HepG2 (cell line): ENCODE data around the gene H3-3A. TPM values are rescaled to one million over a fixed set of nuclear protein-coding genes. Genes with fewer than 3 reads are reported as not detected.

ENCODE experiments used
- ATAC-seq: fragments of 200-7000 bp; cut with Tn5 transposase; 3 replicates; pipeline ENCODE4 v1.9.1; 2020; ENCODE audit warnings: mild to moderate bottlenecking, moderate library complexity
- BruUV-seq: library from RNA; stranded (reverse); fragments of 400-500 nt; replicated peaks from 2 replicates; lab custom pipeline; 2021; lab: Mats Ljungman, UMichigan
- CTCF ChIA-PET: fragments of 300-600 bp; formaldehyde crosslinking; extraction: SDS; loops from one replicate; lab custom pipeline; 2021; ENCODE audit warnings: low total read pairs, inconsistent platforms, low intra/inter-chr PET ratio; lab: Yijun Ruan, JAX
- POLR2A ChIA-PET: fragments of 350-600 bp; sonication (Branson Sonifier 250); formaldehyde crosslinking; loops from one replicate; lab custom pipeline; 2020; ENCODE audit warnings: antibody characterized with exemption, inconsistent platforms; lab: Yijun Ruan, JAX
- DNase-seq: peaks from one replicate; pipeline ENCODE4 v3.0.0-alpha.2; 2015; ENCODE audit warnings: low spot score
- FAIRE-seq: peaks from 3 replicates; lab custom pipeline; 2011; peaks lifted over from hg19 to GRCh38; lab: Jason Lieb, UNC
- H2AFZ ChIP-seq: one replicate; pipeline ENCODE4 v1.6.1; 2011; ENCODE audit warnings: low read length, inconsistent platforms
- H3K27ac ChIP-seq: fragments of 300-600 bp; 3 replicates; pipeline ENCODE4 v1.8.0; 2011; ENCODE audit warnings: mixed run types, mild to moderate bottlenecking, mixed read lengths, low read length, inconsistent platforms; ENCODE audit not compliant: insufficient read depth; ENCODE audit errors: extremely low read length
- H3K27me3 ChIP-seq, 2 experiments: fragments of 200-600 bp in 1 of 2; 2 replicates in 1 of 2; 3 replicates in 1 of 2; pipeline versions ENCODE4 v1.6.0 to v1.8.0; 2011; ENCODE audit warnings: low read length in 2 of 2, mild to moderate bottlenecking in 2 of 2, moderate library complexity in 2 of 2, inconsistent platforms in 1 of 2; ENCODE audit not compliant: insufficient read depth in 2 of 2, control insufficient read depth in 1 of 2
- H3K36me3 ChIP-seq, 2 experiments: fragments of 200-600 bp in 1 of 2; replicated peaks in 1 of 2; 2 replicates in 1 of 2; 3 replicates in 1 of 2; pipeline versions ENCODE4 v1.5.1 to v1.8.0; 2011; ENCODE audit warnings: low read length in 2 of 2, inconsistent platforms in 1 of 2; ENCODE audit not compliant: insufficient read depth in 2 of 2, control insufficient read depth in 1 of 2
- H3K4me1 ChIP-seq: 2 replicates; pipeline ENCODE4 v1.5.1; 2012; ENCODE audit warnings: low read length, inconsistent platforms; ENCODE audit not compliant: insufficient read depth
- H3K4me2 ChIP-seq: 2 replicates; pipeline ENCODE4 v1.6.0; 2011; ENCODE audit warnings: low read depth, low read length, inconsistent platforms
- H3K4me3 ChIP-seq, 3 experiments: fragments of 200-600 bp in 1 of 3; sonication (generic), shearing (Covaris generic) in 1 of 3; replicated peaks in 1 of 3; 2 replicates each; pipeline ENCODE4 v1.5.1; 2011 to 2016; ENCODE audit warnings: low read length in 3 of 3, inconsistent platforms in 2 of 3, low read depth in 2 of 3, mild to moderate bottlenecking in 2 of 3, control low read depth in 1 of 3, mixed read lengths in 1 of 3; ENCODE audit not compliant: insufficient read depth in 1 of 3
- H3K79me2 ChIP-seq: one replicate; pipeline ENCODE4 v1.6.1; 2011; ENCODE audit warnings: low read length, inconsistent platforms; ENCODE audit not compliant: insufficient read depth
- H3K9ac ChIP-seq: 2 replicates; pipeline ENCODE4 v1.6.0; 2011; ENCODE audit warnings: mild to moderate bottlenecking, low read depth, low read length, inconsistent platforms; ENCODE audit not compliant: insufficient read depth
- H3K9me3 ChIP-seq: 2 replicates; pipeline ENCODE4 v1.5.1; 2012; ENCODE audit warnings: mild to moderate bottlenecking, low read length
- H4K20me1 ChIP-seq: 2 replicates; pipeline ENCODE4 v1.6.0; 2011; ENCODE audit warnings: inconsistent platforms, mild to moderate bottlenecking, low read length, moderate library complexity; ENCODE audit not compliant: insufficient read depth
- ARID2 ChIP-seq: sonication (generic); formaldehyde crosslinking; IDR thresholded peaks from 2 replicates; pipeline ENCODE4 v1.8.1; 2022; ENCODE audit warnings: mild to moderate bottlenecking, missing genetic modification reagents, borderline replicate concordance
- ATAD3A ChIP-seq: sonication (generic); formaldehyde crosslinking; IDR thresholded peaks from 2 replicates; pipeline ENCODE4 v1.4.0; 2020; ENCODE audit warnings: missing genetic modification reagents
- ATF7 ChIP-seq, 2 experiments: fragments of 450-650 bp in 1 of 2; sonication (generic) in 1 of 2; formaldehyde crosslinking in 1 of 2; IDR thresholded peaks; 2 replicates each; pipeline versions ENCODE4 v1.4.0 to v1.6.1; 2016 to 2020; ENCODE audit warnings: antibody characterized with exemption in 1 of 2, mild to moderate bottlenecking in 1 of 2, missing genetic modification reagents in 1 of 2
- ELF1 ChIP-seq: sonication (generic); formaldehyde crosslinking; IDR thresholded peaks from 2 replicates; pipeline ENCODE4 v1.4.0; 2020; ENCODE audit warnings: missing genetic modification reagents
- FLYWCH1 ChIP-seq: sonication (generic); formaldehyde crosslinking; IDR thresholded peaks from 2 replicates; pipeline ENCODE4 v1.8.1; 2023; ENCODE audit warnings: mild to moderate bottlenecking, missing genetic modification reagents
- FOXK2 ChIP-seq: fragments of 450-650 bp; IDR thresholded peaks from 2 replicates; pipeline ENCODE4 v1.6.1; 2016
- JARID2 ChIP-seq: sonication (generic); formaldehyde crosslinking; IDR thresholded peaks from 2 replicates; pipeline ENCODE4 v1.8.1; 2023; ENCODE audit warnings: missing genetic modification reagents, inconsistent platforms; ENCODE audit not compliant: insufficient replicate concordance
- JUN ChIP-seq: sonication (generic); formaldehyde crosslinking; IDR thresholded peaks from 2 replicates; pipeline ENCODE4 v1.4.0; 2020; ENCODE audit warnings: mild to moderate bottlenecking, missing genetic modification reagents
- MXI1 ChIP-seq: IDR thresholded peaks from 3 replicates; pipeline ENCODE4 v1.6.1; 2012; ENCODE audit warnings: low read depth, low read length, inconsistent platforms, borderline replicate concordance
- NR2C2 ChIP-seq: sonication (generic); formaldehyde crosslinking; IDR thresholded peaks from 2 replicates; pipeline ENCODE4 v1.4.0; 2020; ENCODE audit warnings: missing genetic modification reagents, mild to moderate bottlenecking, moderate library complexity, borderline replicate concordance
- SCMH1 ChIP-seq: sonication (generic); formaldehyde crosslinking; IDR thresholded peaks from 2 replicates; pipeline ENCODE4 v1.9.0; 2021; ENCODE audit warnings: missing genetic modification reagents, mild to moderate bottlenecking, borderline replicate concordance
- ZFP62 ChIP-seq: sonication (generic); formaldehyde crosslinking; IDR thresholded peaks from 2 replicates; pipeline ENCODE4 v1.4.0; 2020; ENCODE audit warnings: missing genetic modification reagents
- ZFP82 ChIP-seq: sonication (generic); formaldehyde crosslinking; IDR thresholded peaks from 2 replicates; pipeline ENCODE4 v1.5.1; 2020; ENCODE audit warnings: mild to moderate bottlenecking, missing genetic modification reagents, borderline replicate concordance
- ZNF230 ChIP-seq: sonication (generic); formaldehyde crosslinking; IDR thresholded peaks from 2 replicates; pipeline ENCODE4 v1.4.0; 2020; ENCODE audit warnings: mild to moderate bottlenecking, missing genetic modification reagents
- ZNF510 ChIP-seq: sonication (generic); formaldehyde crosslinking; IDR thresholded peaks from 2 replicates; pipeline ENCODE4 v1.4.0; 2020; ENCODE audit warnings: low read depth, mild to moderate bottlenecking, missing genetic modification reagents
- ZNF598 ChIP-seq: sonication (generic); formaldehyde crosslinking; IDR thresholded peaks from 2 replicates; pipeline ENCODE4 v1.5.1; 2020; ENCODE audit warnings: mild to moderate bottlenecking, missing genetic modification reagents, borderline replicate concordance
- WGBS: methylation state at CpG from one replicate; pipeline ENCODE4 v1.1.6; 2017; ENCODE audit warnings: low lambda C conversion rate; 5-methylcytosine and 5-hydroxymethylcytosine counted together
- in situ Hi-C: cut with HindIII; loops from 2 replicates; pipeline ENCODE4 v1.10.0; 2017; ENCODE audit warnings: low pct_unique_long_range_greater_than_20kb; ENCODE audit not compliant: extremely low pct_ligation_motif_present
- intact Hi-C: fragments of 100-400 bp; cut with micrococcal nuclease; formaldehyde crosslinking; loops from one replicate; pipeline ENCODE4 v1.10.0; 2022; ENCODE audit not compliant: unreplicated experiment
- polyA plus RNA-seq, 8 experiments: library from polyadenylated mRNA; depleted of rRNA in 3 of 8; stranded (reverse) in 7 of 8; unstranded in 1 of 8; fragments of >200 nt; fragmentation: Illumina TruSeq in 4 of 8; extraction: Trizol in 4 of 8; gene quantifications; 2 replicates each; pipeline versions ENCODE4 v1.2.1 to v1.2.3, GENCODE V29; 2011 to 2016; ENCODE audit warnings: low read depth in 4 of 8, missing spikeins in 1 of 8, mixed read lengths in 1 of 8; ENCODE audit not compliant: insufficient read depth in 1 of 8
- total RNA-seq, 5 experiments: library from RNA; depleted of rRNA; stranded (reverse); fragments of >200 nt; fragmentation: Illumina TruSeq; extraction: Trizol; gene quantifications; 2 replicates each; pipeline ENCODE4 v1.2.3, GENCODE V29; 2016; ENCODE audit warnings: low read depth in 1 of 5
- TF ChIP-seq, protein P1 (sequence below): sonication (generic); formaldehyde crosslinking; IDR thresholded peaks from 2 replicates; pipeline ENCODE4 v1.5.0; 2020; ENCODE audit warnings: mild to moderate bottlenecking, missing genetic modification reagents
- TF ChIP-seq, protein P2 (sequence below), 2 experiments: sonication (generic) in 1 of 2; formaldehyde crosslinking in 1 of 2; IDR thresholded peaks; 2 replicates each; pipeline versions ENCODE4 v1.4.0 to v1.6.1; 2018 to 2020; ENCODE audit warnings: missing genetic modification reagents in 2 of 2, borderline replicate concordance in 1 of 2, low read depth in 1 of 2, mild to moderate bottlenecking in 1 of 2, missing biosample characterization in 1 of 2

H3-3A gene
- total and polyA plus RNA-seq, 2 of the 13 experiments (the other 11 are each of a cell fraction or from before 2014, with no cell fraction given) = 221 to 320 TPM

DNA sequence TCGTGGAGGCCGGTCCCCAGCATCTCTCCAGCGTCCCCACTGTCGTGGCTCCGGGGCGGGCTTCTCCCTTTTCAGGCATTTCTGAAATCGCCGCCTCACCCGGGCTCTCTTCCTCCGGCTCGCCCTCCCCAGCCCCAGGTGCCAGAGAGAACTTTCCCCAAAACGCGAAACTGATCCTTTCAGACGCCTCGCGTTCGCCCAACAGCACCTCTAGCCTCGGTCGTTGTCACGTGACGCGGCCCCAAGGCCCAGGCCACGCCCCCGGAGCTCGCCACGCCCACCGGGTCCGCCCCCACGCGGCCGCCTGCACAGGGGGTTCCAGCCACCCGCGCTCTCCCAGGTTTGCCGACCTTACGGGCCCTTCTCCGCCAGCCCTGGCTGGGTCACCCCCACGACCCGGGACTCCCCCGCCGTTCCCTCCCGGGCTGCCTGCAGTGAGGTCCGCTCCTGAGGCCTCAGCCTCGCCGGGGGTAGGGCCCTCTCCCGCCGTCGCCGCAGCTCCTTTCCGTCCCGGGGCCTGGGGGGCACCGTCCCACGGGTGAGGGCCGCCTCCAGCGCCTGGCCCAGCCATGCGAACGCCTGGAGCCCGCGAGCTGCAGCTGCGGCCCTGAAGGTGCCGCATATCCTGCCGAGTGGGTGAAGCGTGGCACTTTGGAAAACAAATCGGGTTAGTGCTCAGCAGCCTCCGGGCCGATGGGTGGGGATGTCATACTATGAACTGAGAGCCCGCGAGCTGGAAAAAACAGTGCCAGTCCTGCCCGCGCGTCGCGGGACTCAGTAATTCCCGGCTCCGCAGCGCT is 21.0 kb downstream of the H3-3A start:
- H3K27ac ChIP-seq = no peak overlapping the region
- no peaks in the 10 kb centered on the region for H3K79me2 ChIP-seq
- no peaks in the 10 kb centered on the region for H3K36me3 ChIP-seq
- CTCF ChIA-PET = no interaction called here
- H3K9ac ChIP-seq = peak overlapping the region; percentile 58
- H3K4me1 ChIP-seq = peaks cover 14% of the 10 kb centered on the region
- 2% methylated on average over 13 of the region's 75 CpGs for WGBS
- DNase-seq (peak; percentile 56), FAIRE-seq (peak; percentile 59), ATAC-seq (peak; percentile 84)
- in situ Hi-C loops = no loop called here
- peak overlapping the region; percentile 56 to 74 (median 73) for H3K4me3 ChIP-seq
- BruUV-seq = TSS peak; percentile 62
- H3K4me2 ChIP-seq = peak overlapping the region; percentile 89
- no peaks in the 10 kb centered on the region for H4K20me1 ChIP-seq
- POLR2A ChIA-PET = interaction anchor here (0.6 to 2.6 kb wide), 13 partner anchors 8 to 1673 kb away, joined by 3 to 36 read pairs (median 4); partner anchors contain the start of genes H3-3A and SDE2
- H3K9me3 ChIP-seq = no peaks in the 10 kb centered on the region
- peaks cover 0 to 6% of the 10 kb centered on the region in 2 experiments; a peak in 2 of 5 replicates for H3K27me3 ChIP-seq
- intact Hi-C loops = loop anchor here (1.0 kb wide), 1 partner anchor 38 kb away; no protein-coding TSS in a partner anchor
- no peak overlapping the region for H2AFZ ChIP-seq
- TF ChIP-seq MXI1 (no peak; the same call in 2 of the 3 replicates), ZNF230 (CRISPR knock-in tag) (peak; percentile 50; the same call in 1 of the 2 replicates), ZFP82 (CRISPR knock-in tag) (no peak), ZNF598 (CRISPR knock-in tag) (peak; percentile 47; the same call in 1 of the 2 replicates), ZFP62 (CRISPR knock-in tag) (no peak), ELF1 (CRISPR knock-in tag) (no peak; the same call in 1 of the 2 replicates), ZNF510 (CRISPR knock-in tag) (peak; percentile 75; the same call in 1 of the 2 replicates), JUN (0 out of 2 replicates have a peak, but pooled peaks have one; percentile 34), ATF7 (IDR thresholded peaks at IDR 0.05) (no peak), ATF7 (CRISPR knock-in tag; IDR thresholded peaks at IDR 0.05) (0 out of 2 replicates have a peak, but pooled peaks have one; percentile 35), FOXK2 (no peak), FLYWCH1 (CRISPR knock-in tag) (no peak), SCMH1 (CRISPR knock-in tag) (no peak), ARID2 (CRISPR knock-in tag) (0 out of 2 replicates have a peak, but pooled peaks have one; percentile 65), JARID2 (CRISPR knock-in tag) (peak; percentile 44), NR2C2 (CRISPR knock-in tag) (no peak), ATAD3A (no peak)
- TF ChIP-seq, protein P1, sequence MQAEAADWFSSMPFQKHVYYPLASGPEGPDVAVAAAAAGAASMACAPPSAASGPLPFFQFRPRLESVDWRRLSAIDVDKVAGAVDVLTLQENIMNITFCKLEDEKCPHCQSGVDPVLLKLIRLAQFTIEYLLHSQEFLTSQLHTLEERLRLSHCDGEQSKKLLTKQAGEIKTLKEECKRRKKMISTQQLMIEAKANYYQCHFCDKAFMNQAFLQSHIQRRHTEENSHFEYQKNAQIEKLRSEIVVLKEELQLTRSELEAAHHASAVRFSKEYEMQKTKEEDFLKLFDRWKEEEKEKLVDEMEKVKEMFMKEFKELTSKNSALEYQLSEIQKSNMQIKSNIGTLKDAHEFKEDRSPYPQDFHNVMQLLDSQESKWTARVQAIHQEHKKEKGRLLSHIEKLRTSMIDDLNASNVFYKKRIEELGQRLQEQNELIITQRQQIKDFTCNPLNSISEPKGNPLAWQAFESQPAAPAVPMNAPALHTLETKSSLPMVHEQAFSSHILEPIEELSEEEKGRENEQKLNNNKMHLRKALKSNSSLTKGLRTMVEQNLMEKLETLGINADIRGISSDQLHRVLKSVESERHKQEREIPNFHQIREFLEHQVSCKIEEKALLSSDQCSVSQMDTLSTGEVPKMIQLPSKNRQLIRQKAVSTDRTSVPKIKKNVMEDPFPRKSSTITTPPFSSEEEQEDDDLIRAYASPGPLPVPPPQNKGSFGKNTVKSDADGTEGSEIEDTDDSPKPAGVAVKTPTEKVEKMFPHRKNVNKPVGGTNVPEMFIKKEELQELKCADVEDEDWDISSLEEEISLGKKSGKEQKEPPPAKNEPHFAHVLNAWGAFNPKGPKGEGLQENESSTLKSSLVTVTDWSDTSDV = peak; percentile 68; the same call in 1 of the 2 replicates
- TF ChIP-seq, protein P2, sequence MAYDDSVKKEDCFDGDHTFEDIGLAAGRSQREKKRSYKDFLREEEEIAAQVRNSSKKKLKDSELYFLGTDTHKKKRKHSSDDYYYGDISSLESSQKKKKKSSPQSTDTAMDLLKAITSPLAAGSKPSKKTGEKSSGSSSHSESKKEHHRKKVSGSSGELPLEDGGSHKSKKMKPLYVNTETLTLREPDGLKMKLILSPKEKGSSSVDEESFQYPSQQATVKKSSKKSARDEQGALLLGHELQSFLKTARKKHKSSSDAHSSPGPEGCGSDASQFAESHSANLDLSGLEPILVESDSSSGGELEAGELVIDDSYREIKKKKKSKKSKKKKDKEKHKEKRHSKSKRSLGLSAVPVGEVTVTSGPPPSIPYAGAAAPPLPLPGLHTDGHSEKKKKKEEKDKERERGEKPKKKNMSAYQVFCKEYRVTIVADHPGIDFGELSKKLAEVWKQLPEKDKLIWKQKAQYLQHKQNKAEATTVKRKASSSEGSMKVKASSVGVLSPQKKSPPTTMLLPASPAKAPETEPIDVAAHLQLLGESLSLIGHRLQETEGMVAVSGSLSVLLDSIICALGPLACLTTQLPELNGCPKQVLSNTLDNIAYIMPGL (CRISPR knock-in tag; IDR thresholded peaks at IDR 0.05; ENCODE audit: borderline replicate concordance in 1 of 2, low read depth in 1 of 2) = peak; percentile 27 to 68; a peak in 2 of 4 replicates
